Measurements from ENCODE around the gene KRTAP6-1. TPM values are rescaled to one million over a fixed set of nuclear protein-coding genes. Genes with fewer than 3 reads are reported as not detected.

Gene KRTAP6-1
- total and polyA plus RNA-seq, 10 of the 15 experiments (the other 5 are each of a cell fraction or from before 2014, with no cell fraction given) = 0.16 TPM; not detected in 9

- TF ChIP-seq ATF2 (IDR thresholded peaks at IDR 0.05; ENCODE audit: low read length) = no peak
- TF ChIP-seq BCL3 (IDR thresholded peaks at IDR 0.05; ENCODE audit: borderline replicate concordance, insufficient read depth, low read depth, low read length, poor library complexity, severe bottlenecking) = no peak
- TF ChIP-seq JUND (IDR thresholded peaks at IDR 0.05; ENCODE audit: low read depth, low read length) = no peak
- no peak for TF ChIP-seq SIN3A (IDR thresholded peaks at IDR 0.05; ENCODE audit: low read depth, low read length)
Observed at GRCh38 chr21:30598802-30599201, 14.9 kb downstream of the KRTAP6-1 start, which contains the start of gene KRTAP6-2 (continued).

GRCh38 chr21:30592140-30592539 lies 21.6 kb downstream of the KRTAP6-1 start, which contains the start of gene KRTAP6-3:
TSS of gene KRTAP6-3 (plus strand) at chr21:30592440. CDS start at chr21:30592446, 6 bp downstream.
- WGBS (ENCODE audit: insufficient coverage, insufficient replicate concordance, low lambda C conversion rate, missing lambda C conversion rate) = 20% methylated on average over 4 of the region's 4 CpGs
- Histone ChIP-seq H3K9ac (ENCODE audit: control insufficient read depth, insufficient read depth, low read length) (no peak within 1 kb of the TSS), H4K20me1 (ENCODE audit: control insufficient read depth, insufficient read depth) (no peaks in the 10 kb centered on the region), H3K4me1 (ENCODE audit: control insufficient read depth, insufficient read depth, low read length) (no peaks in the 10 kb centered on the region), H2AFZ (ENCODE audit: control insufficient read depth, low read depth, low read length) (no peak within 1 kb of the TSS), H3K4me3 (no peak within 1 kb of the TSS), H3K36me3 (ENCODE audit: control insufficient read depth in 2 of 2, insufficient read depth in 2 of 2, low read length in 1 of 2) (no peaks in the 10 kb centered on the region), H3K27me3 (replicated peaks in 1 of 2; ENCODE audit: control insufficient read depth in 2 of 2, insufficient read depth in 2 of 2, low read length in 1 of 2) (no peaks in the 10 kb centered on the region), H3K4me2 (ENCODE audit: control insufficient read depth, insufficient read depth) (no peak within 1 kb of the TSS), H3K79me2 (ENCODE audit: control insufficient read depth, insufficient read depth, low read length) (no peaks in the 10 kb centered on the region), H3K9me3 (replicated peaks; ENCODE audit: control insufficient read depth, insufficient read depth, low read length) (no peaks in the 10 kb centered on the region), H3K27ac (ENCODE audit: control insufficient read depth, insufficient read depth) (no peak within 1 kb of the TSS)
- ChIA-PET CTCF (no interaction called here), POLR2A (no interaction called here), RAD21 (ENCODE audit: unreplicated experiment) (no interaction called here), SMC1A (ENCODE audit: uncharacterized antibody, unreplicated experiment) (no interaction called here)
- DNase-seq (ENCODE audit: low read depth, low spot score) (no peak), FAIRE-seq (no peak), ATAC-seq (no peak)
- no peak for TF ChIP-seq ZSCAN29 (IDR thresholded peaks at IDR 0.05)
- no peak for TF ChIP-seq IKZF2 (IDR thresholded peaks at IDR 0.05)
- TF ChIP-seq MYB (IDR thresholded peaks at IDR 0.05; ENCODE audit: borderline replicate concordance, low read depth, low read length) = no peak
- no peak for TF ChIP-seq KDM1A (IDR thresholded peaks at IDR 0.05; ENCODE audit: borderline replicate concordance)
- no peak for TF ChIP-seq WRNIP1 (IDR thresholded peaks at IDR 0.05; ENCODE audit: borderline replicate concordance, low read depth, low read length)
- TF ChIP-seq DPF2 (IDR thresholded peaks at IDR 0.05) = no peak
- no peak for TF ChIP-seq TCF12 (IDR thresholded peaks at IDR 0.05; ENCODE audit: low read depth, low read length)
- no peak for TF ChIP-seq E4F1 (IDR thresholded peaks at IDR 0.05; ENCODE audit: borderline replicate concordance, partially characterized antibody)
- TF ChIP-seq GATAD2B (conservative IDR thresholded peaks at IDR 0.05; ENCODE audit: low read depth) = no peak
- TF ChIP-seq ZBTB11 (CRISPR knock-in tag; IDR thresholded peaks at IDR 0.05) = no peak
- no peak for TF ChIP-seq JUND (IDR thresholded peaks at IDR 0.05; ENCODE audit: low read depth, low read length)
- no peak for TF ChIP-seq BACH1 (IDR thresholded peaks at IDR 0.05; ENCODE audit: borderline replicate concordance)
- BruUV-seq (replicated peaks) = no TSS peak
- intact Hi-C loops (cut with micrococcal nuclease; ENCODE audit: unreplicated experiment) (no loop called here), in situ Hi-C loops (cut with MboI) (no loop called here)

All from GM12878 (cell line).